CD4-positive, alpha-beta T cell treated with Interleukin-17A for 4 hours (primary cell): ENCODE results near the gene HTR3C.
"Not testable (repeated sequence)": the region's sequence is repeated elsewhere in the genome, so short reads cannot be mapped to it uniquely, and the experiment has no call there.

Experiments used
- DNase-seq: peaks from one replicate; pipeline ENCODE4 v3.0.0-alpha.2; 2020; ENCODE audit warnings: mixed read lengths

Gene HTR3C

DNA sequence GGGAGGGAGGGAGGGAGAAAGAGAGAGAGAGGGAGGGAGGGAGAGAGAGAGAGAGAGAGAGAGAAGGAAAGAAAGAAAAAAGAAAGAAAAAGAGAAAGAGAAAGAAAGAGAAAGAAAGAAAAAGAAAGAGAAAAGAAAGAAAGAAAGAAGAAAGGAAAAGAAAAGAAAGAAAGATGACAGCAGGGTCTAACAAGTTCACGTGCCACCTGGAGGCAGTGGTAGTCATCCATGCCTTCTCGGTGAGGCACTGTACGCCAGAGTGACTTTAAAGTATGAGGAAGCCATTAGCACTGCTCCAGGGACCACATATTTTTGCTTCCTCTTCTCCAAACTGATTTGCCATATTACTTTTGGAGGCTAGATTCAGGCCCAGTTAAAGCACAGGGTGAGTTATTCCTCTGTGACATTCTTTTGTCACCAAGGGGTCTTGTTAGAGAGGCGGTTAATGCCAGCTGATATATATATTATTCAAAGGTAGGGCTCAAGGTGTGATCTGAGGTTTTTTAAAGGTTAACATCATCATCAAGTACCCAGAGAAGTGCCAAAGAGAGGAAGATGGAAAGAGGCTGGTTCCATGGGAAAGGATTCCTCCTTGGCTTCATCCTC, 21.6 kb upstream of the HTR3C start, which contains the start of gene HTR3D:
TSS of gene HTR3D (plus strand) at position 556 of the 606 bp plus-strand sequence. CDS start at position 556, 0 bp downstream.
- no peak for DNase-seq

DNA sequence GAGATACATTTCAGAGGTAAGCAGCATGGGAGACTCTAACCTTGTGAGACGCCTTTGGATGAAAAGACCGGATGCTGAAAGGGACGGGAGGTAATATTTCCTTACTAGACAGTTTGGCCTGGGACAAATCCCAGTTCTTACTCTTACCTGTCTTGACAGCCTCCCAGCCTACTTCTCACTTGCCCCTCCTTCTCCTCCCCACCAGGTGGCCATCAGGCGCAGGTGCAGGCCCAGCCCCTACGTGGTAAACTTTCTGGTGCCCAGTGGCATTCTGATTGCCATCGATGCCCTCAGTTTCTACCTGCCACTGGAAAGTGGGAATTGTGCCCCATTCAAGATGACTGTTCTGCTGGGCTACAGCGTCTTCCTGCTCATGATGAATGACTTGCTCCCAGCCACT, 15.0 kb upstream of the HTR3C start:
- no peak for DNase-seq

DNA sequence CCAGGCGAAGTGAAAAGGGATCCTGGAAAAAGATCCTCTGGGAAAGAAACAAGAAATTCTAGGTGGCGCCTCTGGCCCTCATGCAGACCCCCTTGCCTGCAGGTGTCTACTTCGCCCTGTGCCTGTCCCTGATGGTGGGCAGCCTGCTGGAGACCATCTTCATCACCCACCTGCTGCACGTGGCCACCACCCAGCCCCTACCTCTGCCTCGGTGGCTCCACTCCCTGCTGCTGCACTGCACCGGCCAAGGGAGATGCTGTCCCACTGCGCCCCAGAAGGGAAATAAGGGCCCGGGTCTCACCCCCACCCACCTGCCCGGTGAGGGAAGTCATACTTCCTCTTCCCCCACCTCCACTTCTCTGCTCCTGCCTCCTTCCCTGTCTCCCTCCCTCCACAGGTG, 14.5 kb upstream of the HTR3C start:
- DNase-seq, result not testable (repeated sequence)

DNA sequence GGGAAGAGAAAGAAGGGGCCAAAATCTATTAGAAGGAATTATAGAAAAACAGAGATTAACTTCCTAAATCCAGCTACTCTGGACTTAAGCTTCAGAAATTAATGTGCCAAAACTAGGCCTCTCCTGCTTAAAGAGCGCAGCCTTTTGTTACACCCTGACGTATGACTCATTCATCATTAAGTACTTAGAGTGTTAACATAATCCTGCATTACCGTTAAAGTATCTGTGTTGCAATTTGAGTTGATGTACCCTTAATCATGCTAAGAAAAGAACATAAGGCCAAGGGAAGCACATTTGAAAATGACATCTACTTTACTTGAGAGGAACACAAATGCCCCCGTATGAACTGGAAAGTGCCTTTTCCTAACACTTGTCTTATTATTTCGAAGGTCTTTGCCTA, 13.4 kb upstream of the HTR3C start:
- no peak for DNase-seq

DNA sequence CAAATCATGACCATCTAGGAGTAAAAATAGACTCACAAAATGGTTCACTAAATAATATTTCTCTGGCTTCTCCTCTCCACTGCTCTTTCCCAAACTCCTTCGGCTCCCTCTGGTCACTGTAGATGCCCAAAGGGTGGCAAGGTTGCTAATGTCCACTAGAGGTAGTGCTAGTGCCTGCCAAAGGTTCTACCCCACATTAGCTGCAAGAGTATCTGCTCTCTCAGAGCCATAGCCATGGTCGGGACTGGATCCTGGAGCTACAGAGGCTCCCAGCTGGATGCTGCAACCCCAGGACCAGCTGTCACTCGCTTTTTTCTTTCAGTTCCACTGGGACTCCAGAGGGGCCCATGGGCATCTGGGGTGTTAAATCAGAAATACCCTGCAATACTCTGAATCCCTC, 12.8 kb upstream of the HTR3C start:
- no peak for DNase-seq

DNA sequence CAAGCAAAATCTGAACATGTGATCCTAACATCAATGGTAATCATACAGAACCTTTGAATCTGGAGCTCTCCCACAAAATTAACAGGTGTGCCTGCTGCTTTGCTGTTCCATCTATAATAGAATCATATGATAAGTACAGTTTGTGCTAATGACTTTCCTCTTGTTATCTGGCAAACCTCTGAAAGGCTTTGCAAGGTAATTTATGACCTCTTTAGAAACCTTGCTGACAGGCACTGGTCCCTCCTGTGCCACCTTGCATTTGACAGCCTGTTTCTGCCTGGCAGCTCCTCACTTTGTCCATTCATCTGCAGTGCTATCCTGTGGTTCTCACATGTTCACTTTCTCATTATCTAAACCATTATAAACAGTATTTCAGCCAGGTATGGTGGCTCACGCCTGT, 10.2 kb upstream of the HTR3C start:
- DNase-seq, result no peak

DNA sequence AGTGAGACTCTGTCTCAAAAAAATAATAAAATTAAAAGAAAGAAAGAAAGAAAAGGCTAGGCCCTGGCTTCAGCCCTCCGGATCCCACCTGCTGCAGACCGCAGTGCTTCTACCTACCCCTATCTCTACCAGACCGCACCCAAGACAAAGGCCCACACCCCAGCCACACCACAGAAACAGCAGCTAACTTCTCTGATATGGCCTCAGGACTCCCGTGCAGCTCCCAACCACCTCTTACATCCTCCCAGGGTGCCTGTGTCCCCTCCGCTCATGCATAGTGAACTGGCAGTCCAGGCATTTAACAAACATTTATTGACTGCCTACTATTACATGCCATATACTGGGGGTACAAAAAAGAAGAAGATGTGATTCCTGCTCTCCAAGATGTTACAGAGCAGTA, 6.9 kb upstream of the HTR3C start:
- no peak for DNase-seq

DNA sequence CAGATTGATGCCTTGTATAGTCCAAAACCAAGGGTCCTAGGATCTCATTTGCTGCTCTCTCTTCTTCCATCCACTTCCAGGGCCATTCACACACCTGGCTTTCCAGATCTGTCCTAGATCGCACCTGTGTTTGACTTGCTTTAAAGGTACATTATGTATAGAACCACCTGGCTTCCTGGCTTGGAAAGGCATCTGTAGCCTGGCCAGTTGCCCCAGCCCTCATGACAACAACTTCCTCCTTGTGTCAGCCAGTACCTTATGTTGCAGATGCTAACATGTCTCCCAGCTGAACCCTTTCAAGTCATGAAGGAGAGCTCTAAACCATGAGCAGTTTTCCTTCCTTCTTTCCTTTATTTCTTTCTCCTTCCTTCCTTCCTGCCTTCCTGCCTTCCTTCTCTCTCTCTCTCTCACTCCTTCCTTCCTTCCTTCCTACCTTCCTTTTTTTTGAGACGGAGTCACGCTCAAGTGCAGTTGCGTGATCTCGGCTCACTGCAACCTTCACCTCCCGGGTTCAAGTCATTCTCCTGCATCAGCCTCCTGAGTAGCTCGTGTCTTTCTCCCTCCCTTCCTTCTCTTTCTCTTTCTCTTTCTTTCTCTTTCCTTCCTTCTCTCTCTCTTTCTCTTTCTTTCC, 2.5 kb upstream of the HTR3C start:
- no peak for DNase-seq

DNA sequence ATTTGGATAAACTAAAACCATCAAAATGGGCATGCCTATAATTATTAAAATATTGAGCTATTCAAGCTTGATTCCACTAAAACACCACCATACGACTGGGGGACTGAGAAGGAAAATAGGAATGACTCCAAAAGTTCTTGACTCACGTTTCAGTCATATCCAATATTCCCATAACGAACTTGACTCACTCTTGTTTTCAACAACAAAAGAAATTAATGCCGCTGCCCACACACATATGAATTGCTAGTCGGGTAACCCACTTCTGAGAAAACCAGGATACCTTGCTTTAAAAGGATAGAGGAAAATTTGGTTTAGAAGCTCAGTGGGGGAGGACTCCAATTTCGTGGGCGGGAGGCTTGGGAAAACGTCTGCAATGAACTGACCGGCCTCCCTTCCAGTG, 5.2 kb downstream of the HTR3C start:
- no peak for DNase-seq

DNA sequence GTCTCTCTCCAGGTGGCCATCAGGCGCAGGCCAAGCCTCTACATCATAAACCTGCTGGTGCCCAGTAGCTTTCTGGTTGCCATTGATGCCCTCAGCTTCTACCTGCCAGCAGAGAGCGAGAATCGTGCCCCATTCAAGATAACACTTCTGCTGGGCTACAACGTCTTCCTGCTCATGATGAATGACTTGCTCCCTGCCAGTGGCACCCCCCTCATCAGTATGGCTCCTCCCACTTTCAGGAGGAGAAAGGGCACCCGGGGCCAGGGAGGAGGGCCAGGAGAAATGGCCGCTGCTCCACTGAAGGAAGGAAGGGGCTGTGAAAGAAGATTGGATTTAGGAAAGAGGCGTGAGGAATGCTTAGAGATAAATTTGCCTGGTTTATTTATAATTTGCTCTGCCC, 6.6 kb downstream of the HTR3C start:
- DNase-seq, result no peak

DNA sequence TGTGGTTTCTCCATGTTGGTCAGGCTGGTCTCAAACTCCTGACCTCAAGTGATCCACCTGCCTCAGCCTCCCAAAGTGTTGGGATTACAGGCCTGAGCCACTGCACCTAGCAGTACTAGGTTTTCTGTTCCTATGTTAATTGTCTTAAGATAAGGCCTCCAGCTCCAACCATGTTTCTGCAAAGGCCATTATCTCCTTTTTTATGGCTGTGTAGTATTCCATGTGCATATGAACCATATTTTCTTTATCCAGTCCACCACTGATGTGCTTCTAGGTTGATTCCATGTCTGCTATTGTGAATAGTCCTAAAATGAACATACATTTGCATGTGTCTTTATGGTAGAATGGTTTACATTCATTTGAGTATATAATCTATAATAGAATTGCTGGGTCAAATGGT, 9.8 kb downstream of the HTR3C start:
- no peak for DNase-seq

DNA sequence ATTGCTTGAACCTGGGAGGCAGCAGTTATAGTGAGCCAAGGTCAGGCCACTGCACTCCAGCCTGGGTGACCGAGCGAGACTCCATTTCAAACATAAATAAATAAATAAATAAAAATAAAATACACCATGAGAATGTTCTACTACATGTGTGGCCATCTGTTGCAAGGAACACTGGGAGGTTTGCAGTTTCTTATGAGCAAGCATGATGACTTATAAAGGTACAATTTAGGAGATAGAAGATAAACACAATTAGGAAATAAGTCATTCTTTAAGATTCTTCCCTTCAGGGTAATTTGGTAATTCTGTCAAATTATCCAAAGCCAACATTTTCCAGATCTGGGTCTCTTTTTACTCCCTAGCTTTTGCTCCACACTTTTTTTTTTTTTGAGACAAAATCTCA, 13.4 kb downstream of the HTR3C start:
- no peak for DNase-seq

DNA sequence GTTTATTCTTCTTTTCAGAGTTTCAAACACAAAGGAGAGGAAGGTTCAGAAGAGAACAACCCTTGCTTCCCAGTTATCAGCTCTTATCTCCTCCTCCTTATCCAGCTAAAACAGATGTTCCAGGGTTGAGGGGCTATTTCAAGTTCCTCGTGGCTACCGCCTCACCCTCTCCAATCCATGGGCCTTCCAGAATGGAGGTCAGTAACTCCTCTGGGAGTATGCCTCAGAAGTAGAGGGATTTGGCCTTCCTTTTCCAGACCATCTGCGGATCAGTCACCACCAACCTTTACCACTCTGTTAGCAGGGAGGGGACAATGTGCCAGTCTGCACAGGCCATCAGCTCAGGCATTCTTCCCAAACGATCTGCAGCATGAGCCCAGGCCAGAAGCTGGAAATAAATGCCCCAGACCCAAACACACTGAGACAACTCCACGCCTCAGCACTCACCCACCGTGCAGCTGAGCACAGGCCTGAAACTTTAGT, 14.8 kb downstream of the HTR3C start:
- no peak for DNase-seq

DNA sequence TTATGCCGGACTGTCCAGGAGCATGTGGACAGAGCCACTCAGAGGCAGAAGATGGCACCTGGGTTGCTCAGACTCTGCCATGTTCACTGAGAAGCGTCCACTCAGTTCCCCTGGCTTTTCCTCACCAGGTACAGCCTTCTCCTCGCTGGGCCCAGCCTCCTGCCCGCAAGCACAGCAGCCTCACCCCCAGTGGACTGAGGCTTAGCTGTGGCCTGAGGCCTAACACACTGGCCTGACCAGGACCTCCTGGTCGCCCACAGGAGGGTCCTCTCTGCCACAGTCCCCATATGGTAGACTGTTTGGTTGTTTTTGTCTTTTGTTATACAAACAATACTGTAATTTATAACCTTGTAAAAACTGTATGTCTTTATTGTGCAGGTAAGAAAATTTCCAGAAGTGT, 15.5 kb downstream of the HTR3C start:
- no peak for DNase-seq

DNA sequence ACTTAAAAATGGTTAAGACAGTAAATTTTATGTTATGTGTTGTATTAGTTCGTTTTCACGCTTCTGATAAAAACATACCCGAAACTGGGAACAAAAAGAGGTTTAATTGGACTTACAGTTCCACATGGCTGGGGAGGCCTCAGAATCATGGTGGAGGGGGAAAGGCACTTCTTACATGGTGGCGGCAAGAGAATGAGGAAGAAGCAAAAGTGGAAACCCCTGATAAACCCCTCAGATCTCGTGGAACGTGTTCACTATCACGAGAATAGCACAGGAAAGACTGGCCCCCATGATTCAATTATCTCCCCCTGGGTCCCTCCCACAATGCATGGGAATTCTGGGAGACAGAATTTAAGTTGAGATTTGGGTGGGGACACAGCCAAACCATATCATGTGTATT, 18.3 kb downstream of the HTR3C start:
- DNase-seq, result not testable (repeated sequence)

DNA sequence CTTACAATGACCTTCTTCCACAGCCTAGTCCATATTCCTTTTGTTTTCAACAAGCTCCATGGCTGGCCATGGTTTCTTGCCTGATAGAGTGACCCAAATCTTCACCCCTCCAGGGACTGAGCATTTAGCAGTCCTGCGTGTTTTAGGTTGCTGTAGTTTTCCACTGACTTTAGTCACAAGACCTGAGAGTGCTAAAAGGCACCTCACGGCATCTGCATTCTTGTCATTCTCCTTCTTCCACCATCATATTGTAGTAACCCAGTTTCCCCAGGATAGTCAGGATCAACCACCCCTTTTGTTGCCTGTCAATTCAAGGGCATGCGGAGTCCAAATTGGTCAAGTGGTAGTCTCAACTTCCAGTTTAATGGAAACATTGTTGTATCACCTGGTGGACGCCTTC, 20.8 kb downstream of the HTR3C start:
- no peak for DNase-seq

DNA sequence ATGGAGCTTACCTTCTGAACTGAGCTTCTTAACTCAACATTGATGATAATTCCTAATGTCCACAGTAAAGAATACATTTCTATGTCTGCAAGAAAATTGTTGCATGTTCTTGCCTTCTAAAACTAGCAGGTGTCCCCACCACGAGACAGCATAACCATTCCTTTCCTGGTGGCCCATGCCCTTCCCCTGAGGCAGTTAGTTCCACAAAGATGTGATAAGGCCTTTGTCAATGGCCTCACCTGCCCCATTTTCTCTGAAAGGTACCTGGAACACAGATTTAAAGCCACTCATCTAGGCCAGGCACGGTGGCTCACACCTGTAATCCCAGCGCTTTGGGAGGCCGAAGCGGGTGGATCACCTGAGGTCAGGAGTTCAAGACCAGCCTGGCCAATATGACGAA, 23.1 kb downstream of the HTR3C start:
- DNase-seq, result no peak

DNA sequence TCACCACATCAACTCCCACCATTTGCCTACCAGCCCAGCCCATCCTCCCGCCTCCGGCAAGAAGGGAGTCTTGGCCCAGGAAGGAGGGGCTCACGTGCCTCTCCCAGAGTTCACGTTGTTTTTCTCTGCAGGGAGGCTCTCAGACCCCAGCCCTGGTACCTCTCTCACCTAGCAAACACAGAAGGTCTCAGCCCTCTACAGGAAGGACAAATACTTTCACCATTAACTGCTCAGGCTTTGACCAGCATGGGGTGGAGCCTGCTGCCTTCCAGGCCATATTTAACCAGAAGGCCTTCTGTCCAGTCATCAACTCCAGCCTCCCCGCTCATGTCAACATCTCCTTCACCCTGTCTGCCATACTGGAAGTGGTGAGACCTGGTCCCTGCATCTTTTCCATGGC, 25.0 kb downstream of the HTR3C start:
- DNase-seq, result no peak

DNA sequence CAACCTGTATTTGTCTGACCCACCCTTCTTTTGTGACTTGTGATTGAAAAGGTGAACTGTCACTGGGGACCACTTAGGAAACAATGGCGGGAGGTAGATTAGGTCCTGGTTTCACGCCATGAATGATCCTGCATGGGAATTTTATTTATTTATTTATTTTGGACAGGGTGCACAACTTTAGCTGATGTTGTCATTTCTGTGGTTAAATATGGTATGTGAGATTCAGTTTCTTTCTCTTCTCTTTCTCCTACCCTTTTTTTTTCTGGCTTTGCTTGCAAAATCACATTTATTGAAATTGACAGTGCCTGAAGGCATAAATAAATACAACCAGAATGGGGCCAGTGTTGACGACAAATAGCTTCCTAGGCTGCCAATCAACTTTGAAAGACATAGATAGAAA, 26.0 kb downstream of the HTR3C start:
- no peak for DNase-seq

DNA sequence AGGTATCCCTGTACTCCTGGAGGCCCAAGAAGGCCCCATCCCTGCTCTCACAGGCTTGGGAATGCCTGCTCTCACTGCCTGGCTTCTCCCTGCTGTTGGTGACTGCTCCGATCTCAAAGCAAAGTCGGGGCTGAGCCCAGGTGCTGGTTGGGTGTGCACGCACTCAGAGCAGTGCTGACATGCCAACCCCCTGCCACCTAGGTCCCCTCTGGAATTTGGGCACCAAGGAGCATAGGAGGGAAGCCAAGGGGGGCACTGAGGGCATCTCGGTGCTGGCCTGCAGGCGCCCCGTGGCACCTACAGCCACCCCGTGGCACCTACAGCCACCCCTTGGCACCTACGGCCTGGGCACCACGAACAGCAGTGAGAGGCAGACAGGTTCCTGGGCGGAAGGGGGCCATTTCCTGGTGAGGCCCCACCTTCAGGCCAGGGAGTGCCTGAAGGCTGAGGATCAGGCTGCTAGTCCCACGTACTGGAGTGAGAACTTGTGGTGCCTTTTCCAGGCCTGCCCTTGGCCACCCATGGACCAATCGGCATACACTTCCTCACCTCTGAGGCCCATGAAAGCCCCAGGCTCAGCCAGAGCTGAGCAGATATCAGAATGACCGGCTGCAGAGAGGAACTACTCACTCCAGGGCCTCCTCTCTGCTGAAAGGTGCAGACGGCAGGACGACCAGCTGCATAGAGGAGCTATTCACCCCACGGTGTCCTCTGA, 28.4 kb downstream of the HTR3C start:
- no peak for DNase-seq

DNA sequence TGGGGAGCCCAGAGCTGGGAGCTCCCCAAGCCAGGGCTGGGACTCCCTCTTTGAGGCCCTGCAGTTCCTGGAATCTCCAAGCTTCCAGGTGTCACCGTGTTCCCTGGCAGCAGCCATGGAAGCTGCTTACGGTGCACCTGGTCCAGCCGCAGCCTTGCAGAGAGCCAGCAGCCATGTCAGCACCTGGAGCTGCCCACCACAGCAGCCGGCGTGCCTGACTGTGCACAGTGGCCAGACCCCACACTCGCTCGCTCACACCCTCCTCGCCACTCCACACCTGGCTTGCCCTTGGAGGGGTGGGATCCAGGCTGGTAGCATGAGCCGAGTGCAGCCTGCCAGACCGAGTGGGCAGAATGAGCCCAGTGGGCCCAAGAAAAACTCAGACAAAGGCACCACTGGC, 29.2 kb downstream of the HTR3C start:
- no peak for DNase-seq

DNA sequence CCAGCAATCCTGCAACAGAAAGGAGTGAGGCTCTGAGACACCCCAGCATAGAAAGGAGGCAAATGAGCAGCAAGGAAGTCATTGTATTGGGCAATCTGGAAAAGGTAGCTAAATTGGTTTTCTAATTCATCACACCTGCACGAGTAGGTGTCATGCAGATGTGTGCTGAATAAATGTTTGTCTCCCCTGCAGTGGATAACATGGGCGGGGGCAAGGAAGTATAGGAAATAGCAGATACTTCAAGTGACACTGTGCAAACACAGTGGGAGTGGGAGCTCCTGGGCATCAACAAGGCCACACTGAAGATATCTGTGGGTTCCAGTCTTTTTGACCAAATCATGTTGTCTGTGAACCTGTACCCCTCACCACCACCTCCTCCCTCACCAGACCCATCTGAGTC, 29.6 kb downstream of the HTR3C start:
- DNase-seq, result no peak

DNA sequence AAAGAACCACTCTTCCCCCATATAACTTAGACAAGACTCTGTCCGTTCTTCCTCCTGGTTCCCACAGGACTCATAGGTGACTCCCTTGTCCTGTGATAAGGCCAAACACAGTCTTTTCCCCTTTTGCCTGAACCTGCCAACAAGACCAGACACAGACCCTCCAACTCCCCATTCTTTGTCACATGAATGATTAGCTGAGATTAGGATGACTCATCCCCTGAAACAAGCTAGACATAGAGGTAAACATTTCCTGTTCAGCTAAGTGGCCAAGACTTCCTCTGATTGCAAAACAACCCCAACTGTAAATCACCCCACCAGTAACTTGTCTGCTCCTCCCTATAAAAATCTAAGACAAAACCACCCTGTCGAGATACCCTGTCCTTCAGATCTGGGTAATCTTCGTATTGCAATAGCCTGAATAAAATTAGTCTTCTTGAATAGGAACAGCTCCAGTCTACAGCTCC, 32.6 kb downstream of the HTR3C start:
- DNase-seq, result no peak

DNA sequence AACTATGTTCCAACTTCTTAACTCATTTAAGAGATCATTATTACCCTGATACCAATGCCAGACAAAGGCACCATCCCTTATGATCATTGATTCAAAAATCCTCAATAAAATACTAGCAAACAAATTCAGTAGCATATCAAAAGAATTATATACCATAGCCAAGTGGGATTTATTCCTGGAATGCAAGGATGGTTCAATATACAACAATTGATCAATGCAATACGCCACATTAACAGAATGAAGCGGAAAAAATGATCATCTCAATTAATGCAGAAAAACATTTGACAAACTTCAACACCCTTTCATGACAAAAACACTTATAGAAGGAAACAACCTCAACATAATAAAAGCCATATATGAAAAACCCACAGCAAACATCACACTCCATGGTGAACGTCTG, 39.4 kb downstream of the HTR3C start:
- DNase-seq, result no peak
